ENCODE results near the gene NHLRC2. TPM values are rescaled to one million over a fixed set of nuclear protein-coding genes. Genes with fewer than 3 reads are reported as not detected.
A peak's percentile ranks its signal among the peaks of the same experiment; 100 is the strongest.

The NHLRC2 gene
- total RNA-seq, 6 experiments from 2014 or later = 14.5 to 28.4 (median 23.0) TPM

- no peak for DNase-seq
- WGBS (ENCODE audit: insufficient coverage, low coverage, low lambda C conversion rate, missing lambda C conversion rate) = 92% methylated on average over 1 of the region's 1 CpG
Measured at GRCh38 chr10:113894581-113894980, 40.1 kb downstream of the NHLRC2 start.

GRCh38 chr10:113895018-113895417 lies 40.6 kb downstream of the NHLRC2 start:
- Histone ChIP-seq H3K36me3 (peaks cover 0 to 9% (median 4%) of the 10 kb centered on the region in 4 donors), H3K4me1 (no peaks in the 10 kb centered on the region), H3K4me3 (no peak overlapping the region), H3K27me3 (no peaks in the 10 kb centered on the region), H3K9me3 (no peaks in the 10 kb centered on the region), H3K27ac (no peak overlapping the region)
- DNase-seq = no peak
- intact Hi-C loops (cut with DNase I) = no loop called here
- TF ChIP-seq POLR2A (IDR thresholded peaks at IDR 0.05) = no peak
- ATAC-seq = no peak

More at GRCh38 chr10:113894581-113894980, 40.1 kb downstream of the NHLRC2 start:
- Histone ChIP-seq H3K9me3 (no peaks in the 10 kb centered on the region), H3K4me1 (no peaks in the 10 kb centered on the region), H3K4me3 (no peak overlapping the region), H3K36me3 (peaks cover 0 to 9% (median 4%) of the 10 kb centered on the region in 4 donors), H3K27me3 (no peaks in the 10 kb centered on the region), H3K27ac (no peak overlapping the region)
- no peak for TF ChIP-seq POLR2A (IDR thresholded peaks at IDR 0.05)
- no peak for TF ChIP-seq CTCF (IDR thresholded peaks at IDR 0.05)
- no peak for ATAC-seq
- intact Hi-C loops (cut with DNase I) = no loop called here

GRCh38 chr10:113897693-113898618 lies 43.5 kb downstream of the NHLRC2 start:
- DNase-seq (no peak), ATAC-seq (peak in 1 of 4 donors; percentile 24)
- Histone ChIP-seq H3K36me3 (peaks cover 0 to 22% (median 11%) of the 10 kb centered on the region in 4 donors), H3K4me1 (no peaks in the 10 kb centered on the region), H3K4me3 (no peak overlapping the region), H3K27ac (no peak overlapping the region), H3K9me3 (no peaks in the 10 kb centered on the region), H3K27me3 (no peaks in the 10 kb centered on the region)
- TF ChIP-seq CTCF (IDR thresholded peaks at IDR 0.05) = no peak
- no peak for TF ChIP-seq POLR2A (IDR thresholded peaks at IDR 0.05)
- 84% methylated on average over 6 of the region's 6 CpGs for WGBS (ENCODE audit: insufficient coverage, low coverage, low lambda C conversion rate, missing lambda C conversion rate)
- intact Hi-C loops (cut with DNase I) = no loop called here

- Histone ChIP-seq H3K9me3 (no peaks in the 10 kb centered on the region), H3K4me3 (no peak overlapping the region), H3K36me3 (peaks cover 0 to 36% (median 11%) of the 10 kb centered on the region in 4 donors), H3K4me1 (no peaks in the 10 kb centered on the region), H3K27ac (no peak overlapping the region), H3K27me3 (no peaks in the 10 kb centered on the region)
- intact Hi-C loops (cut with DNase I) = no loop called here
- 89% methylated on average over 1 of the region's 2 CpGs for WGBS (ENCODE audit: insufficient coverage, low coverage, low lambda C conversion rate, missing lambda C conversion rate)
- no peak for TF ChIP-seq POLR2A (IDR thresholded peaks at IDR 0.05)
- ATAC-seq (no peak), DNase-seq (no peak)
Measured at GRCh38 chr10:113899952-113900598, 45.6 kb downstream of the NHLRC2 start.

- DNase-seq (no peak), ATAC-seq (peak; percentile 35 to 81 (median 52))
- WGBS (ENCODE audit: insufficient coverage, low coverage, low lambda C conversion rate, missing lambda C conversion rate) = 100% methylated on average over 1 of the region's 1 CpG
- no peaks in the 10 kb centered on the region for H3K27me3 ChIP-seq
- H3K27ac ChIP-seq = no peak overlapping the region
- H3K36me3 ChIP-seq = peaks cover 0 to 51% (median 8%) of the 10 kb centered on the region in 4 donors
- H3K4me1 ChIP-seq = no peaks in the 10 kb centered on the region
- peak in 1 of 4 donors; percentile 15 for TF ChIP-seq CTCF (IDR thresholded peaks at IDR 0.05)
- TF ChIP-seq POLR2A (IDR thresholded peaks at IDR 0.05) = no peak
- no peaks in the 10 kb centered on the region for H3K9me3 ChIP-seq
- no peak overlapping the region for H3K4me3 ChIP-seq
- intact Hi-C loops (cut with DNase I) = no loop called here
Measured at GRCh38 chr10:113905756-113906155, 51.3 kb downstream of the NHLRC2 start.
